ENCODE results near the gene ZBTB7C. TPM values are rescaled to one million over a fixed set of nuclear protein-coding genes. Genes with fewer than 3 reads are reported as not detected.

ZBTB7C gene
- total RNA-seq, 1 experiment from 2014 or later = 0.18 TPM

DNA sequence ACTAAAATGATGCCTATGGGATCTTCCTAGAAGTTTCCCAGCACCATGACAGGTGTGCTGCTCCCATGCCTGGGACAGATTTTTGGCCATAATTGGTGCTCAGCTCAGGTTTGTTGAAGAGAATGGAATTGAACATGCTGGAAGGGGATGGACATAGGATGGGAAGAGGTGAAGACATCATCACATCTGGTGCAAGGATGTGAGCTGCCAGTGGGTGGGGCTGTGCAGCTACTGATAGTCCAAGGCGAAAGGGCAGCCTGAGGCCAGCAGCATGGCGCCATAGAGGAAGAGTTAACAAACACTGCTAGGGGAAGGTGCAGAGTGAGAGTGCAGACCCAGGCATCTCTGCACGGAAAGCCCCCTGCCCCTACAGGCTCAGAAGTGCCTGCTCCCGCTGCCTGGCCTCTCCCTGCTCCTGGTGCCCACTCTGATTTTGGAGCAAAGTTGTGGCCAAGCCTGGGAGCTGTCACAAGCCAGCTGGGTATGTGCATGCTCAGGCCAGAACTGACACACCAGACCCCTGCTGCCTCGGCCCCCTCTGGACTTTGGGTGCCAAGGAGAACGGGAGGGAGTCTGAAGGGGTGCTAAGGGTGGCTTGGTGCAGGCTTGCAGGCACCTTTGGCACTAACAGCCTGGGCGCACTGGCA lies 178.6 kb downstream of the ZBTB7C start:
- ChIA-PET POLR2A (no interaction called here), CTCF (interaction anchor here (1.3 kb wide), 1 partner anchor 215 kb away, joined by 5 read pairs; no protein-coding TSS in a partner anchor)
- Histone ChIP-seq H3K9me3 (no peaks in the 10 kb centered on the region), H3K36me3 (ENCODE audit: control insufficient read depth, insufficient read depth, low read length) (no peaks in the 10 kb centered on the region), H3K4me1 (no peaks in the 10 kb centered on the region), H3K4me3 (ENCODE audit: low read depth, low read length) (no peak overlapping the region), H3K27me3 (replicated peaks; ENCODE audit: control insufficient read depth, insufficient read depth, low read length) (no peaks in the 10 kb centered on the region)
- Mint-ChIP-seq H3K27ac (ENCODE audit: unreplicated experiment) (no peak overlapping the region), H3K4me1 (ENCODE audit: low read depth, unreplicated experiment) (no peaks in the 10 kb centered on the region), H3K36me3 (ENCODE audit: insufficient read depth, unreplicated experiment) (no peaks in the 10 kb centered on the region), H3K4me3 (ENCODE audit: unreplicated experiment) (no peak overlapping the region), H3K27me3 (ENCODE audit: insufficient read depth, unreplicated experiment) (peaks cover 5% of the 10 kb centered on the region), H3K9me3 (ENCODE audit: unreplicated experiment) (peaks cover 2% of the 10 kb centered on the region)
- peak; percentile 44 to 52 for DNase-seq
- intact Hi-C loops (cut with micrococcal nuclease; ENCODE audit: unreplicated experiment) = loop anchor here (1.0 kb wide), 2 partner anchors 115 to 216 kb away; no protein-coding TSS in a partner anchor
- TF ChIP-seq, protein P1, sequence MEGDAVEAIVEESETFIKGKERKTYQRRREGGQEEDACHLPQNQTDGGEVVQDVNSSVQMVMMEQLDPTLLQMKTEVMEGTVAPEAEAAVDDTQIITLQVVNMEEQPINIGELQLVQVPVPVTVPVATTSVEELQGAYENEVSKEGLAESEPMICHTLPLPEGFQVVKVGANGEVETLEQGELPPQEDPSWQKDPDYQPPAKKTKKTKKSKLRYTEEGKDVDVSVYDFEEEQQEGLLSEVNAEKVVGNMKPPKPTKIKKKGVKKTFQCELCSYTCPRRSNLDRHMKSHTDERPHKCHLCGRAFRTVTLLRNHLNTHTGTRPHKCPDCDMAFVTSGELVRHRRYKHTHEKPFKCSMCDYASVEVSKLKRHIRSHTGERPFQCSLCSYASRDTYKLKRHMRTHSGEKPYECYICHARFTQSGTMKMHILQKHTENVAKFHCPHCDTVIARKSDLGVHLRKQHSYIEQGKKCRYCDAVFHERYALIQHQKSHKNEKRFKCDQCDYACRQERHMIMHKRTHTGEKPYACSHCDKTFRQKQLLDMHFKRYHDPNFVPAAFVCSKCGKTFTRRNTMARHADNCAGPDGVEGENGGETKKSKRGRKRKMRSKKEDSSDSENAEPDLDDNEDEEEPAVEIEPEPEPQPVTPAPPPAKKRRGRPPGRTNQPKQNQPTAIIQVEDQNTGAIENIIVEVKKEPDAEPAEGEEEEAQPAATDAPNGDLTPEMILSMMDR (IDR thresholded peaks at IDR 0.05; ENCODE audit: insufficient read depth in 1 of 2, low read depth in 1 of 2, low read length in 1 of 2, severe bottlenecking in 1 of 2, unreplicated experiment in 1 of 2) = peak in 1 of 2 experiments; percentile 44
- no TSS peak for BruUV-seq (replicated peaks)

DNA sequence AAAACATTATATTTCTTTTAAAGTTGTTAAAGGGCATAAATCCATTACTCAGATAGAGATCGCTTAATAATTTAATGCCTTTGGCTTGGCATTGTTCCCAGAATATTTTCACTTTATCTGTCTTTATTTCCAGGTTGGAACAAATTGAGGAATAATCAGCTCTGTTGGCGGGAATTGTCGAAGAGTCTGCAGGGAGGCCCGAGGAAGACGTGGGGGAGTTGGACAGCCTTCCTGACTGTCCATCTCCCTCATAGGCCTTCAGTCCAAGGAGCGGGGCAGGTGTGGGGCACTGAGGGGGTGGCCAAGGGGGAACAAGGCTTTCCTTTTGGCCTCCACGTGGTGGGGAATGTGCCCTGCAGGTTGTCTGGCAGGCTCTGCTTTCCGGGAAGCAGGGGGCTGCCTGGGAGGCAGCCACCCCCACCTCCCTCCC lies 179.6 kb downstream of the ZBTB7C start:
- Mint-ChIP-seq H3K4me1 (ENCODE audit: low read depth, unreplicated experiment) (no peaks in the 10 kb centered on the region), H3K4me3 (ENCODE audit: unreplicated experiment) (no peak overlapping the region), H3K9me3 (ENCODE audit: unreplicated experiment) (no peaks in the 10 kb centered on the region), H3K27ac (ENCODE audit: unreplicated experiment) (no peak overlapping the region), H3K27me3 (ENCODE audit: insufficient read depth, unreplicated experiment) (peaks cover 4% of the 10 kb centered on the region), H3K36me3 (ENCODE audit: insufficient read depth, unreplicated experiment) (no peaks in the 10 kb centered on the region)
- no peaks in the 10 kb centered on the region for H3K9me3 ChIP-seq
- ChIA-PET POLR2A (no interaction called here), CTCF (interaction anchor here (1.3 kb wide), 1 partner anchor 216 kb away, joined by 5 read pairs; no protein-coding TSS in a partner anchor)
- H3K4me3 ChIP-seq (ENCODE audit: low read depth, low read length) = no peak overlapping the region
- intact Hi-C loops (cut with micrococcal nuclease; ENCODE audit: unreplicated experiment) = no loop called here
- BruUV-seq (replicated peaks) = no TSS peak
- no peak for DNase-seq
- no peaks in the 10 kb centered on the region for H3K36me3 ChIP-seq (ENCODE audit: control insufficient read depth, insufficient read depth, low read length)
- TF ChIP-seq, protein P1 (IDR thresholded peaks at IDR 0.05; ENCODE audit: insufficient read depth in 1 of 2, low read depth in 1 of 2, low read length in 1 of 2, severe bottlenecking in 1 of 2, unreplicated experiment in 1 of 2) = no peak
- no peaks in the 10 kb centered on the region for H3K27me3 ChIP-seq (replicated peaks; ENCODE audit: control insufficient read depth, insufficient read depth, low read length)
- no peaks in the 10 kb centered on the region for H3K4me1 ChIP-seq

DNA sequence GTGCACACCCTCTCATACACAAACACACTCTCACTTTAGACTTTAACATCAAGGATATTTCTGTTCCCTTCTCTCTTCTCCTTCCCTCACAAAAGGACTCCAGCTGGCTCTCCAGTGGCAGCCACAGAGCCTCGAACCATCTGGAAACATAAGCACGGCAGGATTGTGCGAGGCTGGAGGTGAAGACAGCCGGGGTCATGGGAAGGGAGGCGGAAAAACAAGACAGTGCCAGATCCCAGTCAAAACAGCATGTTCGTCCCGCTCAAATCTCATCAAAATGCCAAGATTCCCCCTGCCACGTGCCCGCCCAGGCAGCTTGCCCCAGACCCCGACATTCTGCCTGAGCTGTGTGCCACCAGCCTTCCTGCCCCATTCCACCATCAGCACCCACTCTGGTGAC lies 180.3 kb downstream of the ZBTB7C start:
- intact Hi-C loops (cut with micrococcal nuclease; ENCODE audit: unreplicated experiment) = no loop called here
- TF ChIP-seq, protein P1 (IDR thresholded peaks at IDR 0.05; ENCODE audit: insufficient read depth in 1 of 2, low read depth in 1 of 2, low read length in 1 of 2, severe bottlenecking in 1 of 2, unreplicated experiment in 1 of 2) = no peak
- peaks cover 4% of the 10 kb centered on the region for H3K27me3 Mint-ChIP-seq (ENCODE audit: insufficient read depth, unreplicated experiment)
- CTCF ChIA-PET = no interaction called here
- H3K9me3 ChIP-seq = no peaks in the 10 kb centered on the region
- H3K4me3 Mint-ChIP-seq (ENCODE audit: unreplicated experiment) = no peak overlapping the region
- no peak overlapping the region for H3K27ac Mint-ChIP-seq (ENCODE audit: unreplicated experiment)
- BruUV-seq (replicated peaks) = no TSS peak
- POLR2A ChIA-PET = no interaction called here
- no peaks in the 10 kb centered on the region for H3K36me3 Mint-ChIP-seq (ENCODE audit: insufficient read depth, unreplicated experiment)
- DNase-seq = no peak
- no peaks in the 10 kb centered on the region for H3K9me3 Mint-ChIP-seq (ENCODE audit: unreplicated experiment)
- H3K4me3 ChIP-seq (ENCODE audit: low read depth, low read length) = no peak overlapping the region
- H3K36me3 ChIP-seq (ENCODE audit: control insufficient read depth, insufficient read depth, low read length) = no peaks in the 10 kb centered on the region
- H3K4me1 Mint-ChIP-seq (ENCODE audit: low read depth, unreplicated experiment) = no peaks in the 10 kb centered on the region
- no peaks in the 10 kb centered on the region for H3K4me1 ChIP-seq
- no peaks in the 10 kb centered on the region for H3K27me3 ChIP-seq (replicated peaks; ENCODE audit: control insufficient read depth, insufficient read depth, low read length)
